ENCODE data around the gene COLEC12. TPM values are rescaled to one million over a fixed set of nuclear protein-coding genes. Genes with fewer than 3 reads are reported as not detected.

The COLEC12 gene
- polyA plus RNA-seq, 1 donor = 19.1 TPM

- Histone ChIP-seq H3K4me1 (ENCODE audit: control insufficient read depth, insufficient read depth, low read length) (peaks cover 5% of the 10 kb centered on the region), H3K4me3 (ENCODE audit: low read length) (no peak overlapping the region), H3K36me3 (ENCODE audit: control insufficient read depth, insufficient read depth, low read length) (no peaks in the 10 kb centered on the region), H3K27me3 (ENCODE audit: control insufficient read depth, insufficient read depth, low read length) (no peaks in the 10 kb centered on the region), H3K9me3 (ENCODE audit: control insufficient read depth, low read depth, low read length) (no peaks in the 10 kb centered on the region), H3K27ac (ENCODE audit: low read length) (no peak overlapping the region)
- DNase-seq = no peak
- WGBS (ENCODE audit: insufficient coverage, low lambda C conversion rate) = 86% methylated on average over 1 of the region's 3 CpGs
Observed at GRCh38 chr18:376311-376710, 124.2 kb downstream of the COLEC12 start.

GRCh38 chr18:374721-375168 is 125.8 kb downstream of the COLEC12 start:
- H3K36me3 ChIP-seq (ENCODE audit: control insufficient read depth, insufficient read depth, low read length) = no peaks in the 10 kb centered on the region
- no peak overlapping the region for H3K27ac ChIP-seq (ENCODE audit: low read length)
- peak; percentile 26 to 37 for DNase-seq
- WGBS (ENCODE audit: insufficient coverage, low lambda C conversion rate) = no CpG with 5 or more reads among the region's 4 CpGs
- no peaks in the 10 kb centered on the region for H3K27me3 ChIP-seq (ENCODE audit: control insufficient read depth, insufficient read depth, low read length)
- no peak overlapping the region for H3K4me3 ChIP-seq (ENCODE audit: low read length)
- H3K9me3 ChIP-seq (ENCODE audit: control insufficient read depth, low read depth, low read length) = no peaks in the 10 kb centered on the region
- H3K4me1 ChIP-seq (ENCODE audit: control insufficient read depth, insufficient read depth, low read length) = peaks cover 5% of the 10 kb centered on the region

- Histone ChIP-seq H3K9me3 (ENCODE audit: control insufficient read depth, low read depth, low read length) (no peaks in the 10 kb centered on the region), H3K27ac (ENCODE audit: low read length) (no peak overlapping the region), H3K36me3 (ENCODE audit: control insufficient read depth, insufficient read depth, low read length) (no peaks in the 10 kb centered on the region), H3K4me3 (ENCODE audit: low read length) (no peak overlapping the region), H3K4me1 (ENCODE audit: control insufficient read depth, insufficient read depth, low read length) (peaks cover 5% of the 10 kb centered on the region), H3K27me3 (ENCODE audit: control insufficient read depth, insufficient read depth, low read length) (no peaks in the 10 kb centered on the region)
- WGBS (ENCODE audit: insufficient coverage, low lambda C conversion rate) = 94% methylated on average over 2 of the region's 5 CpGs
- DNase-seq = no peak
Observed at GRCh38 chr18:373780-374179, 126.7 kb downstream of the COLEC12 start.

- 100% methylated on average over 1 of the region's 7 CpGs for WGBS (ENCODE audit: insufficient coverage, low lambda C conversion rate)
- Histone ChIP-seq H3K36me3 (ENCODE audit: control insufficient read depth, insufficient read depth, low read length) (no peaks in the 10 kb centered on the region), H3K4me1 (ENCODE audit: control insufficient read depth, insufficient read depth, low read length) (no peaks in the 10 kb centered on the region), H3K27me3 (ENCODE audit: control insufficient read depth, insufficient read depth, low read length) (no peaks in the 10 kb centered on the region), H3K27ac (ENCODE audit: low read length) (no peak overlapping the region), H3K9me3 (ENCODE audit: control insufficient read depth, low read depth, low read length) (no peaks in the 10 kb centered on the region), H3K4me3 (ENCODE audit: low read length) (no peak overlapping the region)
- no peak for DNase-seq
Observed at GRCh38 chr18:371609-371982, 128.9 kb downstream of the COLEC12 start.

- Histone ChIP-seq H3K36me3 (ENCODE audit: control insufficient read depth, insufficient read depth, low read length) (no peaks in the 10 kb centered on the region), H3K27ac (ENCODE audit: low read length) (no peak overlapping the region), H3K4me3 (ENCODE audit: low read length) (no peak overlapping the region), H3K9me3 (ENCODE audit: control insufficient read depth, low read depth, low read length) (no peaks in the 10 kb centered on the region), H3K4me1 (ENCODE audit: control insufficient read depth, insufficient read depth, low read length) (no peaks in the 10 kb centered on the region), H3K27me3 (ENCODE audit: control insufficient read depth, insufficient read depth, low read length) (no peaks in the 10 kb centered on the region)
- WGBS (ENCODE audit: insufficient coverage, low lambda C conversion rate) = no CpG with 5 or more reads among the region's 5 CpGs
- DNase-seq = no peak
Observed at GRCh38 chr18:370751-371608, 129.5 kb downstream of the COLEC12 start.

- no peak overlapping the region for H3K27ac ChIP-seq (ENCODE audit: low read length)
- no peaks in the 10 kb centered on the region for H3K9me3 ChIP-seq (ENCODE audit: control insufficient read depth, low read depth, low read length)
- H3K4me3 ChIP-seq (ENCODE audit: low read length) = no peak overlapping the region
- H3K27me3 ChIP-seq (ENCODE audit: control insufficient read depth, insufficient read depth, low read length) = no peaks in the 10 kb centered on the region
- DNase-seq = no peak
- H3K4me1 ChIP-seq (ENCODE audit: control insufficient read depth, insufficient read depth, low read length) = no peaks in the 10 kb centered on the region
- H3K36me3 ChIP-seq (ENCODE audit: control insufficient read depth, insufficient read depth, low read length) = no peaks in the 10 kb centered on the region
- 100% methylated on average over 3 of the region's 11 CpGs for WGBS (ENCODE audit: insufficient coverage, low lambda C conversion rate)
Observed at GRCh38 chr18:369224-370015, 131.1 kb downstream of the COLEC12 start.

- Histone ChIP-seq H3K4me3 (ENCODE audit: low read length) (no peak overlapping the region), H3K36me3 (ENCODE audit: control insufficient read depth, insufficient read depth, low read length) (no peaks in the 10 kb centered on the region), H3K9me3 (ENCODE audit: control insufficient read depth, low read depth, low read length) (no peaks in the 10 kb centered on the region), H3K4me1 (ENCODE audit: control insufficient read depth, insufficient read depth, low read length) (peaks cover 7% of the 10 kb centered on the region), H3K27me3 (ENCODE audit: control insufficient read depth, insufficient read depth, low read length) (no peaks in the 10 kb centered on the region), H3K27ac (ENCODE audit: low read length) (no peak overlapping the region)
- DNase-seq = no peak
- no CpG with 5 or more reads among the region's 9 CpGs for WGBS (ENCODE audit: insufficient coverage, low lambda C conversion rate)
Observed at GRCh38 chr18:366466-367061, 133.9 kb downstream of the COLEC12 start.

- H3K4me3 ChIP-seq (ENCODE audit: low read length) = no peak overlapping the region
- no peak for DNase-seq
- no peaks in the 10 kb centered on the region for H3K36me3 ChIP-seq (ENCODE audit: control insufficient read depth, insufficient read depth, low read length)
- no peak overlapping the region for H3K27ac ChIP-seq (ENCODE audit: low read length)
- no peaks in the 10 kb centered on the region for H3K27me3 ChIP-seq (ENCODE audit: control insufficient read depth, insufficient read depth, low read length)
- H3K9me3 ChIP-seq (ENCODE audit: control insufficient read depth, low read depth, low read length) = no peaks in the 10 kb centered on the region
- peaks cover 8% of the 10 kb centered on the region for H3K4me1 ChIP-seq (ENCODE audit: control insufficient read depth, insufficient read depth, low read length)
- WGBS (ENCODE audit: insufficient coverage, low lambda C conversion rate) = no CpG with 5 or more reads among the region's 6 CpGs
Observed at GRCh38 chr18:365651-366050, 134.8 kb downstream of the COLEC12 start.

- Histone ChIP-seq H3K27me3 (ENCODE audit: control insufficient read depth, insufficient read depth, low read length) (no peaks in the 10 kb centered on the region), H3K27ac (ENCODE audit: low read length) (no peak overlapping the region), H3K9me3 (ENCODE audit: control insufficient read depth, low read depth, low read length) (no peaks in the 10 kb centered on the region), H3K36me3 (ENCODE audit: control insufficient read depth, insufficient read depth, low read length) (no peaks in the 10 kb centered on the region), H3K4me3 (ENCODE audit: low read length) (no peak overlapping the region), H3K4me1 (ENCODE audit: control insufficient read depth, insufficient read depth, low read length) (peaks cover 8% of the 10 kb centered on the region)
- WGBS (ENCODE audit: insufficient coverage, low lambda C conversion rate) = 88% methylated on average over 1 of the region's 2 CpGs
- DNase-seq = no peak
Observed at GRCh38 chr18:364256-364826, 136.2 kb downstream of the COLEC12 start.

Data from large intestine (tissue), 3 donors.